Activated naive CD4-positive, alpha-beta T cell treated with anti-CD3 and anti-CD28 coated beads, Interleukin-2, amount 50 U/mL, for 72 hours (primary cell): ENCODE results near the gene ECT2L. TPM values are rescaled to one million over a fixed set of nuclear protein-coding genes. Genes with fewer than 3 reads are reported as not detected.

ENCODE experiments used
- ATAC-seq, 2 donors: fragments of 150-1000 bp; cut with Tn5 transposase; 2 replicates each; pipeline ENCODE4 v1.10.0; 2021; ENCODE audit warnings: mild to moderate bottlenecking in 2 of 2, moderate library complexity in 2 of 2
- DNase-seq, 2 donors: peaks; one replicate each; pipeline ENCODE4 v3.0.0; 2021 to 2022; ENCODE audit warnings: low spot score in 2 of 2
- H3K27ac Mint-ChIP-seq, 2 donors: one replicate each; pipeline ENCODE4 v1.8.0; 2022; ENCODE audit warnings: mild to moderate bottlenecking in 2 of 2, mixed read lengths in 2 of 2
- H3K36me3 Mint-ChIP-seq, 2 donors: one replicate each; pipeline ENCODE4 v1.8.0; 2022; ENCODE audit warnings: mixed read lengths in 2 of 2
- H3K9me3 Mint-ChIP-seq, 2 donors: one replicate each; pipeline ENCODE4 v1.8.0; 2022; ENCODE audit warnings: mixed read lengths in 2 of 2
- total RNA-seq, 2 donors: library from RNA; stranded (reverse); gene quantifications; one replicate each; pipeline ENCODE4 v1.2.3, GENCODE V29; 2022

Gene ECT2L
- not detected for total RNA-seq

- H3K36me3 Mint-ChIP-seq = no peaks in the 10 kb centered on the region
- peak in 1 of 2 donors; percentile 28 for ATAC-seq
- no peaks in the 10 kb centered on the region for H3K9me3 Mint-ChIP-seq
- no peak within 1 kb of the TSS for H3K27ac Mint-ChIP-seq
- DNase-seq = no peak
These were observed at the start of gene ECT2L for GRCh38 chr6:138795809-138796603. Gene ECT2L, plus strand, starts transcription at chr6:138796087. Its CDS starts 17,188 bp downstream, at chr6:138813275.

- no peaks in the 10 kb centered on the region for H3K9me3 Mint-ChIP-seq
- H3K27ac Mint-ChIP-seq = no peak overlapping the region
- H3K36me3 Mint-ChIP-seq = no peaks in the 10 kb centered on the region
- DNase-seq = no peak
- ATAC-seq = no peak
These were observed 43.9 kb upstream of the ECT2L start for GRCh38 chr6:138752017-138752416.

- DNase-seq = no peak
These were observed 38.8 kb upstream of the ECT2L start for GRCh38 chr6:138757136-138757535.

GRCh38 chr6:138765896-138766655 is 29.8 kb upstream of the ECT2L start:
- ATAC-seq = no peak

More at GRCh38 chr6:138757136-138757535, 38.8 kb upstream of the ECT2L start:
- H3K27ac Mint-ChIP-seq = no peak overlapping the region
- ATAC-seq = no peak
- no peaks in the 10 kb centered on the region for H3K36me3 Mint-ChIP-seq
- H3K9me3 Mint-ChIP-seq = no peaks in the 10 kb centered on the region

GRCh38 chr6:138769102-138769676 is 26.7 kb upstream of the ECT2L start:
- Mint-ChIP-seq H3K36me3 (no peaks in the 10 kb centered on the region), H3K27ac (peak overlapping the region; percentile 46 to 64), H3K9me3 (no peaks in the 10 kb centered on the region)
- DNase-seq = no peak
- no peak for ATAC-seq

More at GRCh38 chr6:138765896-138766655, 29.8 kb upstream of the ECT2L start:
- no peaks in the 10 kb centered on the region for H3K9me3 Mint-ChIP-seq
- H3K36me3 Mint-ChIP-seq = no peaks in the 10 kb centered on the region
- DNase-seq = no peak
- H3K27ac Mint-ChIP-seq = peak overlapping the region in 1 of 2 donors; percentile 11

- no peak for DNase-seq
- H3K27ac Mint-ChIP-seq = peak overlapping the region; percentile 93 to 99
- H3K36me3 Mint-ChIP-seq = no peaks in the 10 kb centered on the region
- peak in 1 of 2 donors; percentile 2 for ATAC-seq
- H3K9me3 Mint-ChIP-seq = no peaks in the 10 kb centered on the region
These were observed 23.2 kb upstream of the ECT2L start for GRCh38 chr6:138772596-138773176.

- peak within 1 kb of the TSS; percentile 93 to 99 for H3K27ac Mint-ChIP-seq
- DNase-seq (peak; percentile 86 to 94), ATAC-seq (peak; percentile 89 to 91)
- no peaks in the 10 kb centered on the region for H3K9me3 Mint-ChIP-seq
- H3K36me3 Mint-ChIP-seq = no peaks in the 10 kb centered on the region
These were observed 22.5 kb upstream of the ECT2L start, which contains the start of gene CCDC28A for GRCh38 chr6:138773177-138774091. Gene CCDC28A, plus strand, starts transcription at chr6:138773769. Its CDS starts 2,352 bp downstream, at chr6:138776121.

- Mint-ChIP-seq H3K9me3 (no peaks in the 10 kb centered on the region), H3K27ac (peak overlapping the region in 1 of 2 donors; percentile 93), H3K36me3 (no peaks in the 10 kb centered on the region)
- ATAC-seq = no peak
- DNase-seq = no peak
These were observed 21.5 kb upstream of the ECT2L start for GRCh38 chr6:138774370-138774769.

- no peak overlapping the region for H3K27ac Mint-ChIP-seq
- no peak for DNase-seq
- H3K9me3 Mint-ChIP-seq = no peaks in the 10 kb centered on the region
- no peak for ATAC-seq
- H3K36me3 Mint-ChIP-seq = no peaks in the 10 kb centered on the region
These were observed 19.2 kb upstream of the ECT2L start for GRCh38 chr6:138776659-138777058.

- no peak overlapping the region for H3K27ac Mint-ChIP-seq
- ATAC-seq (no peak), DNase-seq (no peak)
- H3K9me3 Mint-ChIP-seq = no peaks in the 10 kb centered on the region
- peaks cover 0 to 8% of the 10 kb centered on the region in 2 donors for H3K36me3 Mint-ChIP-seq
These were observed 17.6 kb upstream of the ECT2L start for GRCh38 chr6:138778331-138778730.

GRCh38 chr6:138782243-138782642 is 13.6 kb upstream of the ECT2L start:
- DNase-seq (no peak), ATAC-seq (no peak)
- Mint-ChIP-seq H3K27ac (peak overlapping the region in 1 of 2 donors; percentile 76), H3K9me3 (no peaks in the 10 kb centered on the region), H3K36me3 (peaks cover 0 to 8% of the 10 kb centered on the region in 2 donors)

- Mint-ChIP-seq H3K36me3 (peaks cover 0 to 8% of the 10 kb centered on the region in 2 donors), H3K27ac (no peak overlapping the region), H3K9me3 (no peaks in the 10 kb centered on the region)
- DNase-seq = no peak
- no peak for ATAC-seq
These were observed 10.8 kb upstream of the ECT2L start for GRCh38 chr6:138785079-138785478.

GRCh38 chr6:138785980-138786379 is 9.9 kb upstream of the ECT2L start:
- no peak overlapping the region for H3K27ac Mint-ChIP-seq
- no peak for ATAC-seq

GRCh38 chr6:138787138-138787537 is 8.7 kb upstream of the ECT2L start:
- H3K36me3 Mint-ChIP-seq = peaks cover 0 to 6% of the 10 kb centered on the region in 2 donors
- H3K9me3 Mint-ChIP-seq = no peaks in the 10 kb centered on the region
- H3K27ac Mint-ChIP-seq = no peak overlapping the region
- no peak for DNase-seq
- ATAC-seq = no peak

More at GRCh38 chr6:138785980-138786379, 9.9 kb upstream of the ECT2L start:
- DNase-seq = no peak
- Mint-ChIP-seq H3K36me3 (peaks cover 0 to 8% of the 10 kb centered on the region in 2 donors), H3K9me3 (no peaks in the 10 kb centered on the region)

- Mint-ChIP-seq H3K9me3 (no peaks in the 10 kb centered on the region), H3K27ac (no peak overlapping the region), H3K36me3 (no peaks in the 10 kb centered on the region)
- no peak for ATAC-seq
- no peak for DNase-seq
These were observed 884 bp downstream of the ECT2L start for GRCh38 chr6:138796771-138797170.
